Measurements from ENCODE around the gene BRCC3. TPM values are rescaled to one million over a fixed set of nuclear protein-coding genes. Genes with fewer than 3 reads are reported as not detected.

The BRCC3 gene
- polyA plus RNA-seq, 1 donor (not counting 4 experiments of a cell fraction or from before 2014, with no cell fraction given), result 24.8 TPM

GRCh38 chrX:155148724-155149537 is 77.6 kb downstream of the BRCC3 start:
- Histone ChIP-seq H3K9ac (ENCODE audit: control insufficient read depth, extremely low read depth, insufficient read depth, low read length) (no peak overlapping the region), H3K27me3 (ENCODE audit: control insufficient read depth, extremely low read depth, insufficient read depth, low read length) (no peaks in the 10 kb centered on the region), H3K79me2 (ENCODE audit: control insufficient read depth, insufficient read depth, low read length) (no peaks in the 10 kb centered on the region), H2AFZ (ENCODE audit: control insufficient read depth, low read length) (no peak overlapping the region), H3K9me1 (ENCODE audit: control insufficient read depth, extremely low read depth, insufficient read depth, low read length) (no peaks in the 10 kb centered on the region), H3K4me2 (ENCODE audit: control insufficient read depth, extremely low read depth, insufficient read depth, low read depth, low read length) (no peak overlapping the region), H3K36me3 (ENCODE audit: control insufficient read depth in 2 of 2, extremely low read depth in 1 of 2, insufficient read depth in 2 of 2, low read length in 2 of 2) (no peaks in the 10 kb centered on the region), H4K20me1 (ENCODE audit: control insufficient read depth, extremely low read depth, insufficient read depth, low read length) (no peaks in the 10 kb centered on the region), H3K9me3 (ENCODE audit: control insufficient read depth, low read depth, low read length) (no peaks in the 10 kb centered on the region), H3K27ac (ENCODE audit: control insufficient read depth, insufficient read depth, low read length) (no peak overlapping the region), H3K4me1 (ENCODE audit: control insufficient read depth, extremely low read depth, insufficient read depth, low read length) (no peaks in the 10 kb centered on the region), H3K4me3 (ENCODE audit: control insufficient read depth in 2 of 3, extremely low read depth in 1 of 3, insufficient read depth in 2 of 3, low read depth in 1 of 3, low read length in 3 of 3) (no peak overlapping the region)
- no peak for FAIRE-seq
- dilution Hi-C loops (cut with MboI; ENCODE audit: extremely low pct_ligation_motif_present, low sequenced_read_pairs), result no loop called here
- TF ChIP-seq EZH2 (IDR thresholded peaks at IDR 0.05; ENCODE audit: low read length) (no peak), CTCF (optimal IDR thresholded peaks at IDR 0.05 in 1 of 3, IDR thresholded peaks at IDR 0.05 in 1 of 3, conservative IDR thresholded peaks at IDR 0.05 in 1 of 3; ENCODE audit: extremely low read depth in 1 of 3, insufficient read depth in 2 of 3, low read length in 3 of 3) (peak; percentile 41 to 56 (median 45))
- peak; percentile 5 for DNase-seq (ENCODE audit: low read depth, low spot score)

GRCh38 chrX:155169881-155170280 is 98.6 kb downstream of the BRCC3 start:
- no peak for FAIRE-seq
- Histone ChIP-seq H3K9ac (ENCODE audit: control insufficient read depth, extremely low read depth, insufficient read depth, low read length) (no peak overlapping the region), H3K4me2 (ENCODE audit: control insufficient read depth, extremely low read depth, insufficient read depth, low read depth, low read length) (no peak overlapping the region), H3K36me3 (ENCODE audit: control insufficient read depth in 2 of 2, extremely low read depth in 1 of 2, insufficient read depth in 2 of 2, low read length in 2 of 2) (no peaks in the 10 kb centered on the region), H3K4me3 (ENCODE audit: control insufficient read depth in 2 of 3, extremely low read depth in 1 of 3, insufficient read depth in 2 of 3, low read depth in 1 of 3, low read length in 3 of 3) (no peak overlapping the region), H3K27ac (ENCODE audit: control insufficient read depth, insufficient read depth, low read length) (no peak overlapping the region), H3K79me2 (ENCODE audit: control insufficient read depth, insufficient read depth, low read length) (no peaks in the 10 kb centered on the region), H3K4me1 (ENCODE audit: control insufficient read depth, extremely low read depth, insufficient read depth, low read length) (no peaks in the 10 kb centered on the region), H4K20me1 (ENCODE audit: control insufficient read depth, extremely low read depth, insufficient read depth, low read length) (no peaks in the 10 kb centered on the region), H2AFZ (ENCODE audit: control insufficient read depth, low read length) (no peak overlapping the region), H3K27me3 (ENCODE audit: control insufficient read depth, extremely low read depth, insufficient read depth, low read length) (no peaks in the 10 kb centered on the region), H3K9me3 (ENCODE audit: control insufficient read depth, low read depth, low read length) (no peaks in the 10 kb centered on the region), H3K9me1 (ENCODE audit: control insufficient read depth, extremely low read depth, insufficient read depth, low read length) (no peaks in the 10 kb centered on the region)
- DNase-seq (ENCODE audit: low read depth, low spot score), result no peak
- dilution Hi-C loops (cut with MboI; ENCODE audit: extremely low pct_ligation_motif_present, low sequenced_read_pairs), result no loop called here
- TF ChIP-seq EZH2 (IDR thresholded peaks at IDR 0.05; ENCODE audit: low read length), result no peak
- no peak for TF ChIP-seq CTCF (optimal IDR thresholded peaks at IDR 0.05 in 1 of 3, IDR thresholded peaks at IDR 0.05 in 1 of 3, conservative IDR thresholded peaks at IDR 0.05 in 1 of 3; ENCODE audit: extremely low read depth in 1 of 3, insufficient read depth in 2 of 3, low read length in 3 of 3)

Other genes starting within 250 kb of the BRCC3 start
- not detected in 3 replicates for gene SMIM9, start 236.8 kb upstream of the BRCC3 start, polyA plus RNA-seq
- 1.8 to 3.5 TPM (median 2.8 TPM) in 3 replicates for gene F8A1, start 185.2 kb upstream of the BRCC3 start, polyA plus RNA-seq
- gene F8, start 48.8 kb upstream of the BRCC3 start, polyA plus RNA-seq, result 1.0 to 1.5 TPM (median 1.3 TPM) in 3 replicates
- gene FUNDC2, start 44.7 kb upstream of the BRCC3 start, polyA plus RNA-seq, result 83.8 to 98.1 TPM (median 93.9 TPM) in 3 replicates
- 9.1 to 10.1 TPM (median 9.8 TPM) in 3 replicates for gene CMC4, start 372 bp upstream of the BRCC3 start, polyA plus RNA-seq
- 4.7 to 20.2 TPM (median 5.0 TPM) in 3 replicates for gene MTCP1, start 372 bp upstream of the BRCC3 start, polyA plus RNA-seq
- 27.9 to 66.8 TPM (median 35.6 TPM) in 3 replicates for gene VBP1, start 145.0 kb downstream of the BRCC3 start, polyA plus RNA-seq
- gene RAB39B, start 193.0 kb downstream of the BRCC3 start, polyA plus RNA-seq, result 0.05 to 0.07 TPM in 2 of 3 replicates, not detected in the other